SK-N-MC (cell line): ENCODE measurements around the gene TNRC6C.

Experiments used
- EZH2 ChIP-seq: fragments of 200-600 bp; sonication (generic); IDR thresholded peaks from one replicate; pipeline ENCODE4 v1.6.1; 2017; ENCODE audit warnings: antibody characterized with exemption
- FOXP2 ChIP-seq: optimal IDR thresholded peaks from 2 replicates; pipeline ENCODE3; 2011; ENCODE audit warnings: mild to moderate bottlenecking, moderate library complexity; ENCODE audit not compliant: insufficient read depth; ENCODE audit errors: extremely low read length, control extremely low read depth
- POLR2AphosphoS5 ChIP-seq: IDR thresholded peaks from 2 replicates; pipeline ENCODE4 v1.6.1; 2012; ENCODE audit warnings: mild to moderate bottlenecking, low read depth, low read length, borderline replicate concordance

- TF ChIP-seq POLR2AphosphoS5 (no peak), EZH2 (no peak), FOXP2 (no peak)
Measured at GRCh38 chr17:78046923-78047322, 88.4 kb downstream of the TNRC6C start.
